GM12874 (cell line): ENCODE results near the gene PSMD6.

Experiments used
- CTCF ChIP-seq: IDR thresholded peaks from 2 replicates; pipeline ENCODE4 v1.5.1; 2011; ENCODE audit warnings: low read depth, mild to moderate bottlenecking, control low read depth, low read length, moderate library complexity; ENCODE audit not compliant: insufficient read depth

The PSMD6 gene

GRCh38 chr3:64046592-64046991 is 23.3 kb upstream of the PSMD6 start:
- no peak for TF ChIP-seq CTCF

- TF ChIP-seq CTCF: no peak
Measured at GRCh38 chr3:64042952-64043351, 19.7 kb upstream of the PSMD6 start.

GRCh38 chr3:64039981-64040733 is 16.9 kb upstream of the PSMD6 start:
- no peak for TF ChIP-seq CTCF

GRCh38 chr3:64039332-64039731 is 16.0 kb upstream of the PSMD6 start:
- no peak for TF ChIP-seq CTCF

- TF ChIP-seq CTCF: no peak
Measured at GRCh38 chr3:64038253-64038767, 15.0 kb upstream of the PSMD6 start.

GRCh38 chr3:64037084-64037483 is 13.8 kb upstream of the PSMD6 start:
- TF ChIP-seq CTCF: no peak

GRCh38 chr3:64033069-64033468 is 9.8 kb upstream of the PSMD6 start:
- TF ChIP-seq CTCF: no peak
